A549 (cell line): ENCODE measurements around the gene CUL1. TPM values are rescaled to one million over a fixed set of nuclear protein-coding genes. Genes with fewer than 3 reads are reported as not detected.
A peak's percentile ranks its signal among the peaks of the same experiment; 100 is the strongest.

Experiments
- ATAC-seq, 2 experiments: fragments of 200-7000 bp in 1 of 2; fragments of >200 bp in 1 of 2; cut with Nextera tagmentation in 1 of 2; cut with Tn5 transposase in 1 of 2; 3 replicates each; pipeline versions ENCODE4 v1.8.0 to v1.9.1; 2018 to 2020; ENCODE audit warnings: mild to moderate bottlenecking in 1 of 2, moderate library complexity in 1 of 2
- CTCF ChIA-PET: fragments of 300-600 bp; sonication (Branson Sonifier 250); formaldehyde crosslinking; extraction: SDS; loops from one replicate; lab custom pipeline; 2021; ENCODE audit warnings: antibody characterized with exemption, inconsistent platforms; lab: Yijun Ruan, JAX
- POLR2A ChIA-PET: fragments of 350-600 bp; formaldehyde crosslinking; extraction: SDS; loops from one replicate; lab custom pipeline; 2021; ENCODE audit warnings: antibody characterized with exemption, inconsistent platforms; lab: Yijun Ruan, JAX
- DNase-seq, 2 experiments: peaks; one replicate each; pipeline versions ENCODE4 v3.0.0 to v3.0.0-alpha.2; 2011 to 2016; ENCODE audit warnings: low read depth in 1 of 2, low spot score in 1 of 2
- FAIRE-seq: peaks from 2 replicates; lab custom pipeline; 2011; peaks lifted over from hg19 to GRCh38; lab: Jason Lieb, UNC
- H3K27ac ChIP-seq, 2 experiments: fragments of >200 bp; sonication (Bioruptor Twin); formaldehyde crosslinking; 3 replicates each; pipeline ENCODE4 v1.5.1; 2016 to 2017
- H3K4me1 ChIP-seq: fragments of >200 bp; sonication (Bioruptor Twin); formaldehyde crosslinking; 3 replicates; pipeline ENCODE4 v1.6.1; 2016
- H3K4me2 ChIP-seq: fragments of >200 bp; sonication (Bioruptor Twin); formaldehyde crosslinking; 3 replicates; pipeline ENCODE4 v1.6.1; 2016
- H3K4me3 ChIP-seq: fragments of >200 bp; sonication (Bioruptor Twin); formaldehyde crosslinking; 3 replicates; pipeline ENCODE4 v1.5.1; 2016
- H3K9me3 ChIP-seq: fragments of >200 bp; sonication (Bioruptor Twin); formaldehyde crosslinking; 3 replicates; pipeline ENCODE4 v1.6.1; 2016
- BHLHE40 ChIP-seq: IDR thresholded peaks from 2 replicates; pipeline ENCODE4 v1.6.1; 2012; ENCODE audit warnings: low read depth, low read length, inconsistent platforms
- CBX8 ChIP-seq: fragments of 200-600 bp; sonication (generic); IDR thresholded peaks from 2 replicates; pipeline ENCODE4 v1.6.1; 2016
- EHMT2 ChIP-seq: fragments of 200-600 bp; sonication (generic); IDR thresholded peaks from 2 replicates; pipeline ENCODE4 v1.6.1; 2016; ENCODE audit warnings: antibody characterized with exemption, low read depth, mild to moderate bottlenecking, moderate library complexity
- FOSB ChIP-seq: fragments of 250-450 bp; sonication (Bioruptor Pico); IDR thresholded peaks from 2 replicates; pipeline ENCODE4 v1.5.0; 2020; ENCODE audit warnings: mild to moderate bottlenecking, moderate library complexity
- FOSL2 ChIP-seq, 2 experiments: fragments of 450-650 bp in 1 of 2; fragments of >200 bp in 1 of 2; sonication (Bioruptor Twin) in 1 of 2; formaldehyde crosslinking; IDR thresholded peaks; 2 replicates each; pipeline versions ENCODE4 v1.5.0 to v1.6.1; 2016 to 2020; ENCODE audit warnings: mild to moderate bottlenecking in 1 of 2, moderate library complexity in 1 of 2
- GATA3 ChIP-seq: IDR thresholded peaks from 2 replicates; pipeline ENCODE4 v1.6.1; 2012; ENCODE audit warnings: borderline replicate concordance
- HDAC2 ChIP-seq: fragments of 200-600 bp; sonication (generic); IDR thresholded peaks from 2 replicates; pipeline ENCODE4 v1.6.1; 2016
- HOXB5 ChIP-seq: fragments of 250-450 bp; sonication (Bioruptor Pico); IDR thresholded peaks from 2 replicates; pipeline ENCODE4 v1.5.0; 2020; ENCODE audit warnings: mild to moderate bottlenecking, moderate library complexity
- KDM1A ChIP-seq: fragments of 200-600 bp; sonication (generic); IDR thresholded peaks from 2 replicates; pipeline ENCODE4 v1.6.1; 2016; ENCODE audit warnings: low read depth, mild to moderate bottlenecking
- PHF8 ChIP-seq: fragments of 200-600 bp; sonication (generic); IDR thresholded peaks from 2 replicates; pipeline ENCODE4 v1.6.1; 2016; ENCODE audit warnings: low read depth, mild to moderate bottlenecking, antibody characterized with exemption, moderate library complexity, borderline replicate concordance
- POLR2AphosphoS2 ChIP-seq: conservative IDR thresholded peaks from 2 replicates; pipeline ENCODE4 v1.6.1; 2012; ENCODE audit warnings: low read length, improper control_type of control experiment, inconsistent platforms
- RFX5 ChIP-seq: fragments of 450-650 bp; IDR thresholded peaks from 2 replicates; pipeline ENCODE4 v1.7.1; 2014; ENCODE audit warnings: antibody characterized with exemption, mild to moderate bottlenecking, moderate library complexity
- RNF2 ChIP-seq: fragments of 200-600 bp; sonication (generic); IDR thresholded peaks from 2 replicates; pipeline ENCODE4 v1.6.1; 2016; ENCODE audit warnings: low read depth, mild to moderate bottlenecking, antibody characterized with exemption, moderate library complexity, borderline replicate concordance
- SREBF2 ChIP-seq: fragments of 450-650 bp; IDR thresholded peaks from 2 replicates; pipeline ENCODE4 v1.6.1; 2014; ENCODE audit warnings: mild to moderate bottlenecking, moderate library complexity
- TFCP2L1 ChIP-seq: fragments of 250-450 bp; sonication (Bioruptor Pico); IDR thresholded peaks from 2 replicates; pipeline ENCODE4 v1.5.0; 2021; ENCODE audit warnings: mild to moderate bottlenecking
- TP53 ChIP-seq: fragments of 250-450 bp; sonication (Bioruptor Pico); IDR thresholded peaks from 2 replicates; pipeline ENCODE4 v1.5.0; 2021; ENCODE audit warnings: mild to moderate bottlenecking, moderate library complexity
- ZFP36 ChIP-seq: fragments of 450-650 bp; IDR thresholded peaks from 2 replicates; pipeline ENCODE4 v1.6.1; 2014; ENCODE audit warnings: borderline replicate concordance; ENCODE audit not compliant: partially characterized antibody
- WGBS: methylation state at CpG from one replicate; pipeline ENCODE4 v1.1.6; 2017; ENCODE audit errors: missing lambda C conversion rate; 5-methylcytosine and 5-hydroxymethylcytosine counted together
- polyA plus RNA-seq, 4 experiments: library from polyadenylated mRNA; depleted of rRNA in 3 of 4; stranded (reverse); fragments of >200 nt; fragmentation: RNase III in 1 of 4; extraction: RNeasy Plus Mini Kit Qiagen cat#74134 plus additional on column Dnase treatment in 1 of 4; gene quantifications; 2 replicates in 3 of 4; 3 replicates in 1 of 4; pipeline ENCODE4 v1.2.3, GENCODE V29; 2011 to 2017
- TF ChIP-seq, protein P1 (sequence below): fragments of >200 bp; sonication (Bioruptor Twin); formaldehyde crosslinking; IDR thresholded peaks from 3 replicates; pipeline ENCODE4 v1.5.1; 2016
- TF ChIP-seq, protein P2 (sequence below): fragments of 150-350 bp; IDR thresholded peaks from 2 replicates; pipeline ENCODE4 v1.6.1; 2014; ENCODE audit warnings: low read depth, mild to moderate bottlenecking, low read length
- TF ChIP-seq, protein P3 (sequence below): IDR thresholded peaks from 2 replicates; pipeline ENCODE4 v1.6.1; 2012
- TF ChIP-seq, protein P4 (sequence below): fragments of 450-650 bp; IDR thresholded peaks from 2 replicates; pipeline ENCODE4 v1.6.1; 2014; ENCODE audit warnings: antibody characterized with exemption

The CUL1 gene
- polyA plus RNA-seq, 2 of the 4 experiments (the other 2 are of a cell fraction), result 57.9 to 70.6 TPM

DNA sequence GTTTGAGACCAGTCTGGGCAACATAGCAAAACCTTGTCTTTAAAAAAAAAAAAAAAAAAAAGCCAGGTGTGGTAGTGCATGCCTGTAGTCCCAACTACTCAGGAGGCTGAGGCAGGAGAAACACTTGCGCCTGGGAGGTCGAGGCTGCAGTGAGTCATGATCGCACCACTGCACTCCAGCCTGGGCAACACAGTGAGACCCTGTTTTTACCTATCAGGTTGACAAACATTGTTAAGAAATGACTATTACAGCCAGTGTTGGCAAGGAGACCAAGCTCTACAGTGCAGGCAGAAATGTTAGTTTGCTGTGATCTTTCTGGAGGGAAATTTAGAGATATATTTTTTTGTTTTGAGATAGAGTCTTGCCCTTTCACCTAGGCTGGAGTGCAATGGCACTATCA is 37.3 kb downstream of the CUL1 start:
- no peak overlapping the region for H3K4me3 ChIP-seq
- H3K9me3 ChIP-seq, result no peaks in the 10 kb centered on the region
- ChIA-PET POLR2A (no interaction called here), CTCF (no interaction called here)
- H3K27ac ChIP-seq, result no peak overlapping the region
- no peak for ATAC-seq
- no peak for DNase-seq
- TF ChIP-seq, protein P1, sequence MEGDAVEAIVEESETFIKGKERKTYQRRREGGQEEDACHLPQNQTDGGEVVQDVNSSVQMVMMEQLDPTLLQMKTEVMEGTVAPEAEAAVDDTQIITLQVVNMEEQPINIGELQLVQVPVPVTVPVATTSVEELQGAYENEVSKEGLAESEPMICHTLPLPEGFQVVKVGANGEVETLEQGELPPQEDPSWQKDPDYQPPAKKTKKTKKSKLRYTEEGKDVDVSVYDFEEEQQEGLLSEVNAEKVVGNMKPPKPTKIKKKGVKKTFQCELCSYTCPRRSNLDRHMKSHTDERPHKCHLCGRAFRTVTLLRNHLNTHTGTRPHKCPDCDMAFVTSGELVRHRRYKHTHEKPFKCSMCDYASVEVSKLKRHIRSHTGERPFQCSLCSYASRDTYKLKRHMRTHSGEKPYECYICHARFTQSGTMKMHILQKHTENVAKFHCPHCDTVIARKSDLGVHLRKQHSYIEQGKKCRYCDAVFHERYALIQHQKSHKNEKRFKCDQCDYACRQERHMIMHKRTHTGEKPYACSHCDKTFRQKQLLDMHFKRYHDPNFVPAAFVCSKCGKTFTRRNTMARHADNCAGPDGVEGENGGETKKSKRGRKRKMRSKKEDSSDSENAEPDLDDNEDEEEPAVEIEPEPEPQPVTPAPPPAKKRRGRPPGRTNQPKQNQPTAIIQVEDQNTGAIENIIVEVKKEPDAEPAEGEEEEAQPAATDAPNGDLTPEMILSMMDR, result no peak
- TF ChIP-seq ZFP36, result no peak
- TF ChIP-seq EHMT2, result no peak
- TF ChIP-seq RNF2, result no peak
- H3K4me2 ChIP-seq, result no peak overlapping the region
- 97% methylated on average over 3 of the region's 3 CpGs for WGBS
- H3K4me1 ChIP-seq, result no peaks in the 10 kb centered on the region; the same call in 2 of the 3 replicates
- FAIRE-seq, result no peak

DNA sequence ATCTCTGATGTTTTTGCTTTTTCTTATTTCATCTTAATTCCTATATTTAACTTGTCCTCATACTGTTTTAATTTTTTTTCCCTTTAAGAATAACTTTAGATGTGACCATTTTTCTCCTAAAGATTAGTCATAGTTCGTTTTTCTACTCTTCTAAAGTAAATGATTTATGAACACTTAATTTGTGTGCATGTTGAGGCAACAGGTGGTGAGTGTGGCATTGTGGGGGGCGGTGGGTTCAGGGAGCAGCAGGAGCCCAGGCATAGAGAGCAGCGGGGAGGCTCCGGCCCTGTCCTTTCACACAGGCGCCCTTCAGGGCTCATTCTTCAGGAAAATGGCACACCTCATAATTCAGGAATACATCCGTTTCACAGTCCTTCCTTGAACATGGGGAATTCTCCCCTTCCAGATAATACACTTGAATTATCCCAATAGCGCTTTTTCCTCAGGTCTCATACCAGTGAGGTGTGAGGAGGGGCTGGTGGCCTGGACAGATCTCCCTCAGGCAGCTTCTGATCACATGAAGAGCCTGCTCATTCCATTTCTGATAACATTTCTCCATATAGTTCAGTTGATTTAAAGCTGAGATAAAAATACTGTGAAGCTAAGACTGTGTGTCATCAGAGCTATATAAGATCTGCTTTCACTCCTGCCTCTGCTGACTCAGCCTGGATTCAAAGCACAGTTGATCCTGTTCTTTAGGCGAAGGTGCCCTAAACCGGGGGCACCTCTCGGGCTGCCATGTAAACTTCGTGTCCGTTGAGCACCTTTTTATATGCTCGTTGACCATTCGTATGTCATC is 40.2 kb downstream of the CUL1 start:
- Histone ChIP-seq H3K4me3 (no peak overlapping the region), H3K9me3 (peaks cover 5% of the 10 kb centered on the region; the same call in 1 of the 3 replicates), H3K4me1 (no peaks in the 10 kb centered on the region), H3K27ac (no peak overlapping the region), H3K4me2 (no peak overlapping the region)
- no peak for TF ChIP-seq SREBF2
- no peak for TF ChIP-seq TP53
- TF ChIP-seq FOSL2 (IDR thresholded peaks at IDR 0.05), result no peak
- no peak for TF ChIP-seq FOSL2 (CRISPR knock-in tag; IDR thresholded peaks at IDR 0.05)
- TF ChIP-seq TFCP2L1 (CRISPR knock-in tag), result no peak
- no peak for TF ChIP-seq POLR2AphosphoS2
- no peak for TF ChIP-seq ZFP36
- no peak for TF ChIP-seq HOXB5 (CRISPR knock-in tag)
- TF ChIP-seq BHLHE40, result no peak
- TF ChIP-seq KDM1A, result no peak
- TF ChIP-seq GATA3, result no peak
- TF ChIP-seq RNF2, result no peak
- TF ChIP-seq, protein P2, sequence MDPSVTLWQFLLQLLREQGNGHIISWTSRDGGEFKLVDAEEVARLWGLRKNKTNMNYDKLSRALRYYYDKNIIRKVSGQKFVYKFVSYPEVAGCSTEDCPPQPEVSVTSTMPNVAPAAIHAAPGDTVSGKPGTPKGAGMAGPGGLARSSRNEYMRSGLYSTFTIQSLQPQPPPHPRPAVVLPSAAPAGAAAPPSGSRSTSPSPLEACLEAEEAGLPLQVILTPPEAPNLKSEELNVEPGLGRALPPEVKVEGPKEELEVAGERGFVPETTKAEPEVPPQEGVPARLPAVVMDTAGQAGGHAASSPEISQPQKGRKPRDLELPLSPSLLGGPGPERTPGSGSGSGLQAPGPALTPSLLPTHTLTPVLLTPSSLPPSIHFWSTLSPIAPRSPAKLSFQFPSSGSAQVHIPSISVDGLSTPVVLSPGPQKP, result no peak
- TF ChIP-seq, protein P1, result no peak
- no peak for TF ChIP-seq RFX5
- no peak for TF ChIP-seq CBX8
- TF ChIP-seq, protein P3, sequence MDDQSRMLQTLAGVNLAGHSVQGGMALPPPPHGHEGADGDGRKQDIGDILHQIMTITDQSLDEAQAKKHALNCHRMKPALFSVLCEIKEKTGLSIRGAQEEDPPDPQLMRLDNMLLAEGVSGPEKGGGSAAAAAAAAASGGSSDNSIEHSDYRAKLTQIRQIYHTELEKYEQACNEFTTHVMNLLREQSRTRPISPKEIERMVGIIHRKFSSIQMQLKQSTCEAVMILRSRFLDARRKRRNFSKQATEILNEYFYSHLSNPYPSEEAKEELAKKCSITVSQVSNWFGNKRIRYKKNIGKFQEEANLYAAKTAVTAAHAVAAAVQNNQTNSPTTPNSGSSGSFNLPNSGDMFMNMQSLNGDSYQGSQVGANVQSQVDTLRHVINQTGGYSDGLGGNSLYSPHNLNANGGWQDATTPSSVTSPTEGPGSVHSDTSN, result no peak
- TF ChIP-seq, protein P4, sequence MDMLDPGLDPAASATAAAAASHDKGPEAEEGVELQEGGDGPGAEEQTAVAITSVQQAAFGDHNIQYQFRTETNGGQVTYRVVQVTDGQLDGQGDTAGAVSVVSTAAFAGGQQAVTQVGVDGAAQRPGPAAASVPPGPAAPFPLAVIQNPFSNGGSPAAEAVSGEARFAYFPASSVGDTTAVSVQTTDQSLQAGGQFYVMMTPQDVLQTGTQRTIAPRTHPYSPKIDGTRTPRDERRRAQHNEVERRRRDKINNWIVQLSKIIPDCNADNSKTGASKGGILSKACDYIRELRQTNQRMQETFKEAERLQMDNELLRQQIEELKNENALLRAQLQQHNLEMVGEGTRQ, result no peak
- no peak for TF ChIP-seq FOSB (CRISPR knock-in tag)
- no peak for TF ChIP-seq PHF8
- TF ChIP-seq HDAC2, result no peak
- POLR2A ChIA-PET, result no interaction called here
- DNase-seq (no peak), ATAC-seq (peak; percentile 32 to 34; a peak in 3 of 6 replicates), FAIRE-seq (no peak)
- CTCF ChIA-PET, result no interaction called here
- WGBS, result 86% methylated on average over 14 of the region's 14 CpGs
